SK-N-SH (cell line): ENCODE data around the gene IGF2BP3. TPM values are rescaled to one million over a fixed set of nuclear protein-coding genes. Genes with fewer than 3 reads are reported as not detected.

ENCODE experiments used
- CTCF ChIA-PET: fragments of 300-600, 350-600 bp; formaldehyde crosslinking; extraction: SDS; loops from one replicate; lab custom pipeline; 2021; lab: Yijun Ruan, JAX
- POLR2A ChIA-PET: fragments of 350-600 bp; sonication (Branson Sonifier 250); formaldehyde crosslinking; extraction: SDS; loops from one replicate; lab custom pipeline; 2020; ENCODE audit warnings: antibody characterized with exemption, inconsistent platforms; lab: Yijun Ruan, JAX
- DNase-seq: peaks from one replicate; pipeline ENCODE4 v3.0.0; 2012
- H2AFZ ChIP-seq: fragments of 200-600 bp; sonication (generic); 2 replicates; pipeline ENCODE4 v1.8.1; 2016; ENCODE audit warnings: antibody characterized with exemption, mild to moderate bottlenecking, low read depth
- H3F3A ChIP-seq: fragments of 200-600 bp; sonication (generic); replicated peaks from 2 replicates; pipeline ENCODE3; 2016; ENCODE audit warnings: antibody characterized with exemption, mild to moderate bottlenecking; ENCODE audit not compliant: insufficient read depth
- H3K27ac ChIP-seq, 2 experiments: fragments of 200-500 bp in 1 of 2; fragments of 200-600 bp in 1 of 2; sonication (Bioruptor generic) in 1 of 2; sonication (generic), shearing (Covaris generic) in 1 of 2; 2 replicates each; pipeline versions ENCODE4 v1.5.1 to v1.6.1; 2014 to 2016; ENCODE audit warnings: low read depth in 2 of 2, inconsistent platforms in 1 of 2, low read length in 1 of 2, mild to moderate bottlenecking in 1 of 2, mixed read lengths in 1 of 2
- H3K27me3 ChIP-seq: fragments of 200-600 bp; sonication (generic), shearing (Covaris generic); 2 replicates; pipeline ENCODE4 v1.6.1; 2016; ENCODE audit warnings: mixed run types; ENCODE audit not compliant: insufficient read depth
- H3K36me3 ChIP-seq, 2 experiments: fragments of 200-500 bp in 1 of 2; fragments of 200-600 bp in 1 of 2; sonication (Bioruptor generic) in 1 of 2; sonication (generic) in 1 of 2; replicated peaks in 1 of 2; 2 replicates each; pipeline versions ENCODE3 to v1.5.1; 2014 to 2016; ENCODE audit warnings: low read length in 1 of 2, mild to moderate bottlenecking in 1 of 2; ENCODE audit not compliant: insufficient read depth in 2 of 2, control insufficient read depth in 1 of 2
- H3K4me1 ChIP-seq, 2 experiments: fragments of 200-500 bp in 1 of 2; fragments of 200-600 bp in 1 of 2; sonication (Bioruptor generic) in 1 of 2; sonication (generic), shearing (Covaris generic) in 1 of 2; 2 replicates each; pipeline versions ENCODE4 v1.5.1 to v1.6.1; 2014 to 2016; ENCODE audit warnings: low read depth in 1 of 2, low read length in 1 of 2, mixed run types in 1 of 2; ENCODE audit not compliant: insufficient read depth in 2 of 2, control insufficient read depth in 1 of 2
- H3K4me2 ChIP-seq: fragments of 200-600 bp; sonication (generic), shearing (Covaris generic); 2 replicates; pipeline ENCODE4 v1.6.1; 2017; ENCODE audit warnings: mixed run types
- H3K4me3 ChIP-seq, 2 experiments: fragments of 200-500 bp in 1 of 2; fragments of 200-600 bp in 1 of 2; sonication (Bioruptor generic) in 1 of 2; sonication (generic), shearing (Covaris generic) in 1 of 2; 2 replicates each; pipeline versions ENCODE4 v1.5.1 to v1.8.1; 2014 to 2016; ENCODE audit warnings: low read depth in 2 of 2, inconsistent platforms in 1 of 2, low read length in 1 of 2, mild to moderate bottlenecking in 1 of 2, mixed read lengths in 1 of 2, moderate library complexity in 1 of 2
- H3K79me2 ChIP-seq: fragments of 200-600 bp; sonication (generic); 2 replicates; pipeline ENCODE4 v1.8.1; 2017; ENCODE audit warnings: mild to moderate bottlenecking; ENCODE audit not compliant: insufficient read depth
- H3K9ac ChIP-seq: fragments of 200-600 bp; sonication (generic); 2 replicates; pipeline ENCODE4 v1.6.1; 2017; ENCODE audit warnings: mixed run types
- H3K9me2 ChIP-seq: fragments of 200-600 bp; sonication (generic); 2 replicates; pipeline ENCODE4 v1.6.1; 2017; ENCODE audit warnings: mixed run types
- H3K9me3 ChIP-seq: fragments of 200-600 bp; sonication (generic); 2 replicates; pipeline ENCODE4 v1.6.1; 2017; ENCODE audit warnings: mixed run types, mild to moderate bottlenecking, moderate library complexity
- H4K20me1 ChIP-seq: fragments of 200-600 bp; sonication (generic); 2 replicates; pipeline ENCODE4 v1.6.1; 2017; ENCODE audit warnings: mild to moderate bottlenecking, mixed run types; ENCODE audit not compliant: insufficient read depth
- CHD2 ChIP-seq: fragments of 150-350 bp; IDR thresholded peaks from 2 replicates; pipeline ENCODE4 v1.6.1; 2018; ENCODE audit warnings: low read length; ENCODE audit not compliant: partially characterized antibody
- EP300 ChIP-seq, 2 experiments: IDR thresholded peaks; 2 replicates each; pipeline versions ENCODE4 v1.4.0 to v1.6.1; 2012; ENCODE audit warnings: borderline replicate concordance in 1 of 2, low read depth in 1 of 2, low read length in 1 of 2
- GABPA ChIP-seq: IDR thresholded peaks from 2 replicates; pipeline ENCODE4 v1.4.0; 2012; ENCODE audit warnings: low read depth, mild to moderate bottlenecking
- GATA2 ChIP-seq: sonication (generic); formaldehyde crosslinking; IDR thresholded peaks from 2 replicates; pipeline ENCODE4 v1.5.0; 2020; ENCODE audit warnings: mild to moderate bottlenecking, missing genetic modification reagents
- IRF3 ChIP-seq: fragments of 150-350 bp; IDR thresholded peaks from 2 replicates; pipeline ENCODE4 v1.6.1; 2016; ENCODE audit warnings: mild to moderate bottlenecking, low read depth, low read length
- MAX ChIP-seq: IDR thresholded peaks from 2 replicates; pipeline ENCODE4 v1.4.0; 2012; ENCODE audit warnings: low read depth
- NRF1 ChIP-seq: IDR thresholded peaks from 2 replicates; pipeline ENCODE4 v1.6.1; 2012; ENCODE audit warnings: low read depth, mild to moderate bottlenecking, low read length
- POLR2AphosphoS5 ChIP-seq: IDR thresholded peaks from 2 replicates; pipeline ENCODE4 v1.6.1; 2012; ENCODE audit warnings: low read depth, low read length
- RAD21 ChIP-seq: IDR thresholded peaks from 2 replicates; pipeline ENCODE4 v1.6.1; 2012; ENCODE audit warnings: mild to moderate bottlenecking, low read length
- RCOR1 ChIP-seq: fragments of 150-350 bp; IDR thresholded peaks from 2 replicates; pipeline ENCODE4 v1.6.1; 2017; ENCODE audit warnings: antibody characterized with exemption, low read length
- REST ChIP-seq: IDR thresholded peaks from 2 replicates; pipeline ENCODE4 v1.6.1; 2012; ENCODE audit warnings: mild to moderate bottlenecking, low read depth, low read length, moderate library complexity
- TAF1 ChIP-seq: IDR thresholded peaks from 2 replicates; pipeline ENCODE4 v1.6.1; 2012; ENCODE audit warnings: low read depth, mild to moderate bottlenecking, low read length, moderate library complexity, borderline replicate concordance
- TCF12 ChIP-seq: IDR thresholded peaks from 2 replicates; pipeline ENCODE4 v1.4.0; 2012
- TEAD4 ChIP-seq: IDR thresholded peaks from 2 replicates; pipeline ENCODE4 v1.4.0; 2012; ENCODE audit warnings: mild to moderate bottlenecking, borderline replicate concordance; ENCODE audit not compliant: insufficient read depth
- USF1 ChIP-seq: IDR thresholded peaks from 2 replicates; pipeline ENCODE4 v1.4.0; 2012; ENCODE audit warnings: low read depth, borderline replicate concordance
- ZBTB33 ChIP-seq: IDR thresholded peaks from 2 replicates; pipeline ENCODE4 v1.4.0; 2012; ENCODE audit warnings: low read depth, borderline replicate concordance
- WGBS: methylation state at CpG from one replicate; pipeline ENCODE4 v1.1.6; 2017; ENCODE audit warnings: low lambda C conversion rate; 5-methylcytosine and 5-hydroxymethylcytosine counted together
- polyA plus RNA-seq, 3 experiments: library from polyadenylated mRNA; depleted of rRNA; stranded (reverse); fragments of >200 nt; gene quantifications; 2 replicates each; pipeline ENCODE4 v1.2.3, GENCODE V29; 2012

Gene IGF2BP3
- polyA plus RNA-seq, 1 of the 3 experiments (the other 2 are of a cell fraction): 34.4 TPM

DNA sequence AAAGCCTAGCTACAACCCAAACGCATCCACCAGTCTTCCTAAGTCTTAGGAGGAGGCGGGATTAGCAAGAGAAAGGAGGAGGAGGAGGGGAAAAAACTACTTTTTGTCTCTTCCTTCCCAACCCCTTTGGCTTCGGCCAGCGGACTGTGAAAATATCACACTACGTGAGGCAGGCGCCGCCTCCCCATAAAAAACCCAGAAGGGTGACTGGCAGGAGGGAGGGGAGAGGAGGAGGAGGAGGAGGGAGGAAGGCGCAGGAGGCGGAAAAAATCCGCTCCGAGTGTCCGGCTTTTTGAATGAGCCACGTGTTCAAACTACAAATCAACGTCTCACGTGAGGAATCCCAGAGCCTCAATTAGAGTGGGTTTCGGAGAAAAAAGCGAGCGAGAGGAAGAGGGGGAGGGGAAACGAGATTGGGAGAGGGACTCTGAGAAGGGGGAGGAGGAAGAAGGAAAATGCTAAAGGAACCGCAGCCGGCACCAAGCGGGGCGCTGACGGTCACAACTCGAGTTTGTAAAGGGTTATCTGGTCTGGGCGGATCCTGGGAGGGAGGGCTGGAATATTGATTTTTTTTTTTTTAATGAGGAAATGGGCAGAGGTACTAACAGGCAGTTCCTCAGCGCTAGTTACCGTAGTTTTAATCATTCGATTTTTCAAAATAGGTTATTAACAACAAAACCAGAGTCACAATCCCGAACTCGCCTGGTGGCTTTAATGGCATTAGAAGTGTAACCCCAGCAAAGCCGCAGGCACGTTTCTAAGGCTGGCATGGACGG lies at the start of gene IGF2BP3 (continued):
- TF ChIP-seq REST (0 out of 2 replicates have a peak, but pooled peaks have one; percentile 45), TAF1 (peak; percentile 89), ZBTB33 (no peak), CHD2 (peak; percentile 96), TEAD4 (0 out of 2 replicates have a peak, but pooled peaks have one; percentile 60), IRF3 (no peak), RAD21 (peak; percentile 30), EP300 (IDR thresholded peaks at IDR 0.05; ENCODE audit: borderline replicate concordance in 1 of 2, low read depth in 1 of 2, low read length in 1 of 2) (peak; percentile 70 to 86), NRF1 (no peak)

DNA sequence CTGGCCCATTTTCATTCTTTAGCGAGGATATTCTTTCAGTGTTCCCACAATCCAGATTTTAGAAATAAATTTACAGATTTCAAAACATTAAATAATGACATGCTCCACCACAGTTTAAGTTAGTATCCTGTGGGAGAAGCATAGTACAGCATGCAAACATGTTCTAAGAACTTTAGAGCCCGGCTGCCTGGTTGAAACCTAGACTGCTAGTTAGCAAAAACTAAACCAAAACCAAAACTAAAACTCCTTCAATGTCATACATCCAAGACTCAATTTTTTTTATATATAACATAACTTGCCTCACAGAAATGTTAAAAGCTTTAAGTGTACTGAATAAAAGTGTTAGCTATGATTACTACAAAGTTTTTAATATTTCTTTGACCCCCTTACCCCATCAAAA lies 44.5 kb upstream of the IGF2BP3 start:
- Histone ChIP-seq H3K4me3 (no peak overlapping the region), H3K36me3 (peaks cover 50 to 91% of the 10 kb centered on the region in 2 experiments), H3K9me2 (no peaks in the 10 kb centered on the region), H4K20me1 (peaks cover 46% of the 10 kb centered on the region), H3K9ac (no peak overlapping the region), H3K27me3 (no peaks in the 10 kb centered on the region), H3F3A (peaks cover 10% of the 10 kb centered on the region), H3K9me3 (no peaks in the 10 kb centered on the region), H2AFZ (no peak overlapping the region), H3K27ac (no peak overlapping the region), H3K79me2 (peaks cover 94% of the 10 kb centered on the region), H3K4me1 (no peaks in the 10 kb centered on the region), H3K4me2 (no peak overlapping the region)
- ChIA-PET CTCF (interaction anchor here (0.9 kb wide), 1 partner anchor 238 kb away, joined by 3 read pairs; no protein-coding TSS in a partner anchor), POLR2A (no interaction called here)
- 98% methylated on average over 2 of the region's 2 CpGs for WGBS
- TF ChIP-seq MAX (no peak), GABPA (no peak), TCF12 (no peak), POLR2AphosphoS5 (no peak), REST (no peak), TEAD4 (no peak), RCOR1 (no peak), USF1 (no peak), GATA2 (CRISPR knock-in tag) (no peak)
- no peak for DNase-seq
